K562 (cell line): ENCODE data around the gene TRAK1. TPM values are rescaled to one million over a fixed set of nuclear protein-coding genes. Genes with fewer than 3 reads are reported as not detected.

Source experiments
- ATAC-seq: fragments of 200-7000 bp; cut with Tn5 transposase; 3 replicates; pipeline ENCODE4 v1.9.1; 2020; ENCODE audit warnings: moderate library complexity
- BruUV-seq: library from RNA; stranded (reverse); fragments of 400-500 nt; replicated peaks from 2 replicates; lab custom pipeline; 2021; lab: Mats Ljungman, UMichigan
- CTCF ChIA-PET: fragments of 300-600 bp; formaldehyde crosslinking; extraction: SDS; loops from one replicate; lab custom pipeline; 2021; ENCODE audit warnings: low intra/inter-chr PET ratio; lab: Yijun Ruan, JAX
- POLR2A ChIA-PET: fragments of 300-600, 350-650 bp; sonication (Branson Sonifier 250); formaldehyde crosslinking; extraction: SDS; loops from one replicate; lab custom pipeline; 2021; ENCODE audit warnings: antibody characterized with exemption, inconsistent platforms; lab: Yijun Ruan, JAX
- DNase-seq, 4 experiments: peaks; one replicate each; pipeline versions ENCODE4 v3.0.0 to v3.0.0-alpha.2; 2011 to 2018; ENCODE audit warnings: low spot score in 3 of 4, mixed read lengths in 3 of 4; ENCODE audit errors: extremely low read depth in 1 of 4
- FAIRE-seq: peaks from 2 replicates; lab custom pipeline; 2011; peaks lifted over from hg19 to GRCh38; lab: Jason Lieb, UNC
- H2AFZ ChIP-seq: 2 replicates; pipeline ENCODE4 v1.6.0; 2011; ENCODE audit warnings: low read depth, low read length, control low read depth, inconsistent platforms
- H3K27ac ChIP-seq: fragments of 200-600 bp; 3 replicates; pipeline ENCODE4 v1.8.0; 2011; ENCODE audit warnings: low read depth, mild to moderate bottlenecking, control low read depth, inconsistent platforms, low read length, moderate library complexity, mixed read lengths; ENCODE audit errors: extremely low read depth
- H3K27me3 ChIP-seq, 2 experiments: fragments of 300-600 bp in 1 of 2; 2 replicates in 1 of 2; 3 replicates in 1 of 2; pipeline versions ENCODE4 v1.6.0 to v1.8.0; 2011; ENCODE audit warnings: inconsistent platforms in 2 of 2, low read length in 2 of 2, mild to moderate bottlenecking in 1 of 2, mixed read lengths in 1 of 2, moderate library complexity in 1 of 2; ENCODE audit not compliant: control insufficient read depth in 2 of 2, insufficient read depth in 2 of 2
- H3K36me3 ChIP-seq: fragments of 300-600 bp; 3 replicates; pipeline ENCODE4 v1.8.0; 2011; ENCODE audit warnings: mild to moderate bottlenecking, low read length, inconsistent platforms; ENCODE audit not compliant: control insufficient read depth, insufficient read depth
- H3K4me1 ChIP-seq, 2 experiments: fragments of 200-600 bp in 1 of 2; replicated peaks in 1 of 2; 2 replicates in 1 of 2; 3 replicates in 1 of 2; pipeline versions ENCODE4 v1.5.1 to v1.8.0; 2011; ENCODE audit warnings: inconsistent platforms in 2 of 2, low read length in 2 of 2, mild to moderate bottlenecking in 1 of 2, mixed read lengths in 1 of 2, moderate library complexity in 1 of 2; ENCODE audit not compliant: control insufficient read depth in 2 of 2, insufficient read depth in 2 of 2
- H3K4me2 ChIP-seq: 2 replicates; pipeline ENCODE4 v1.6.1; 2011; ENCODE audit warnings: low read length, control low read depth, inconsistent platforms, mixed read lengths; ENCODE audit not compliant: insufficient read depth
- H3K4me3 ChIP-seq: fragments of 200-600 bp; sonication (generic), shearing (Covaris generic); 2 replicates; pipeline ENCODE4 v1.5.1; 2016; ENCODE audit warnings: control low read depth, inconsistent platforms
- H3K79me2 ChIP-seq: fragments of 200-600 bp; 3 replicates; pipeline ENCODE4 v1.8.0; 2011; ENCODE audit warnings: low read length, inconsistent platforms; ENCODE audit not compliant: control insufficient read depth, insufficient read depth
- H3K9ac ChIP-seq, 2 experiments: 2 replicates each; pipeline versions ENCODE4 v1.6.0 to v1.6.1; 2011; ENCODE audit warnings: low read depth in 2 of 2, low read length in 2 of 2, control low read depth in 1 of 2, inconsistent platforms in 1 of 2, mild to moderate bottlenecking in 1 of 2, mixed read lengths in 1 of 2; ENCODE audit not compliant: insufficient read depth in 1 of 2
- H3K9me1 ChIP-seq: one replicate; pipeline ENCODE4 v1.6.0; 2011; ENCODE audit warnings: inconsistent platforms, mild to moderate bottlenecking, low read length, moderate library complexity; ENCODE audit not compliant: control insufficient read depth, insufficient read depth
- H3K9me3 ChIP-seq: replicated peaks from 2 replicates; pipeline ENCODE4 v1.5.1; 2011; ENCODE audit warnings: low read depth, low read length, inconsistent platforms; ENCODE audit not compliant: control insufficient read depth, insufficient read depth
- H4K20me1 ChIP-seq: replicated peaks from 2 replicates; pipeline ENCODE4 v1.6.1; 2011; ENCODE audit warnings: low read length, inconsistent platforms, mixed read lengths; ENCODE audit not compliant: control insufficient read depth, insufficient read depth
- RFX1 ChIP-seq: fragments of 450-650 bp; IDR thresholded peaks from 2 replicates; pipeline ENCODE4 v1.6.1; 2016; ENCODE audit warnings: mild to moderate bottlenecking, moderate library complexity
- ZBTB17 ChIP-seq: fragments of 450-650 bp; formaldehyde crosslinking; IDR thresholded peaks from 2 replicates; pipeline ENCODE4 v1.4.0; 2020; ENCODE audit warnings: mild to moderate bottlenecking
- WGBS: fragments of 100-300 bp; shearing (Covaris generic); methylation state at CpG from one replicate; pipeline ENCODE4 v1.1.6; 2016; ENCODE audit warnings: low coverage, mixed read lengths; ENCODE audit not compliant: insufficient coverage; ENCODE audit errors: missing lambda C conversion rate; 5-methylcytosine and 5-hydroxymethylcytosine counted together
- in situ Hi-C: fragments of 300-500 bp; cut with MboI; formaldehyde crosslinking; loops from 4 replicates; pipeline ENCODE4 v1.15.0; 2018; ENCODE audit warnings: inconsistent platforms, mixed read lengths
- intact Hi-C: fragments of 100-400 bp; cut with micrococcal nuclease; formaldehyde crosslinking; loops from 2 replicates; pipeline ENCODE4 v1.14.2; 2022
- polyA plus RNA-seq, 8 experiments: library from polyadenylated mRNA; depleted of rRNA in 4 of 8; stranded (reverse) in 5 of 8; unstranded in 3 of 8; fragments of >200 nt; fragmentation: Nextera tagmentation in 2 of 8; fragmentation: Illumina TruSeq in 1 of 8; extraction: Ambion mirVana in 2 of 8; extraction: Trizol in 1 of 8; gene quantifications; 2 replicates each; pipeline versions ENCODE4 v1.2.1 to v1.2.3, GENCODE V29; 2011 to 2014; ENCODE audit warnings: inconsistent platforms in 1 of 8, missing spikeins in 1 of 8
- total RNA-seq, 7 experiments: library from RNA; depleted of rRNA in 6 of 7; stranded (reverse); fragments of >200 nt in 6 of 7; fragmentation: Illumina TruSeq in 2 of 7; extraction: Trizol in 2 of 7; gene quantifications; 2 replicates each; pipeline versions ENCODE4 v1.2.1 to v1.2.3, GENCODE V29; 2011 to 2021; ENCODE audit warnings: low replicate concordance in 1 of 7
- TF ChIP-seq, protein P1 (sequence below), 2 experiments: fragments of 450-650 bp; IDR thresholded peaks; 2 replicates each; pipeline ENCODE4 v1.6.1; 2018; ENCODE audit warnings: mild to moderate bottlenecking in 2 of 2, low read depth in 1 of 2; ENCODE audit not compliant: partially characterized antibody in 2 of 2

The TRAK1 gene
- total and polyA plus RNA-seq, 9 of the 15 experiments (the other 6 are each of a cell fraction or from before 2014, with no cell fraction given): 5.3 to 28.5 (median 17.5) TPM

DNA sequence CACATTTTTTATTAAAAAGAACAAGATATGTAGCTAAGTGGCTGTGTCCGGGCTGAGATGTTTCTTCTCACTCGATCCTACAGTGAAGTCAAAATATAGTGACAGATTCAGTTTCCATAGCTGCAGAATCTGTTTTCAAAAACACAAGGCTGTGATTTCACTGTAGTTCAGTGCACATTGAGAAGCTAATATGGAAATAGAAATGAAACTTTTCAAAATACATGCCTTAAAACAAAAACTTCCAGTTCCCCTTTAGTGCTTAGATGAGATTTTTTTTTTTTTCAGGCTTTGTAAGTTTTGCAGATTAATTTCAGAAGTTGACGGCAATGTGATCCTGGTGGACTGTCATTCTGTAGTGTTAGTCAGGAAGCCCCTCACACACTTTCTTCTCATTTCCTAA is 23.8 kb upstream of the TRAK1 start:
- H4K20me1 ChIP-seq: peaks cover 17% of the 10 kb centered on the region
- H3K9me1 ChIP-seq: peaks cover 5% of the 10 kb centered on the region

More for the DNA sequence above, 23.8 kb upstream of the TRAK1 start:
- peaks cover 4 to 5% of the 10 kb centered on the region in 2 experiments; a peak in 2 of 5 replicates for H3K4me1 ChIP-seq
- no peak for ATAC-seq
- in situ Hi-C loops: no loop called here
- intact Hi-C loops: no loop called here
- no peak overlapping the region for H2AFZ ChIP-seq
- H3K4me2 ChIP-seq: no peak overlapping the region
- FAIRE-seq: no peak
- TF ChIP-seq RFX1 (peak; percentile 17; the same call in 1 of the 2 replicates), ZBTB17 (CRISPR knock-in tag) (no peak)
- TF ChIP-seq, protein P1, sequence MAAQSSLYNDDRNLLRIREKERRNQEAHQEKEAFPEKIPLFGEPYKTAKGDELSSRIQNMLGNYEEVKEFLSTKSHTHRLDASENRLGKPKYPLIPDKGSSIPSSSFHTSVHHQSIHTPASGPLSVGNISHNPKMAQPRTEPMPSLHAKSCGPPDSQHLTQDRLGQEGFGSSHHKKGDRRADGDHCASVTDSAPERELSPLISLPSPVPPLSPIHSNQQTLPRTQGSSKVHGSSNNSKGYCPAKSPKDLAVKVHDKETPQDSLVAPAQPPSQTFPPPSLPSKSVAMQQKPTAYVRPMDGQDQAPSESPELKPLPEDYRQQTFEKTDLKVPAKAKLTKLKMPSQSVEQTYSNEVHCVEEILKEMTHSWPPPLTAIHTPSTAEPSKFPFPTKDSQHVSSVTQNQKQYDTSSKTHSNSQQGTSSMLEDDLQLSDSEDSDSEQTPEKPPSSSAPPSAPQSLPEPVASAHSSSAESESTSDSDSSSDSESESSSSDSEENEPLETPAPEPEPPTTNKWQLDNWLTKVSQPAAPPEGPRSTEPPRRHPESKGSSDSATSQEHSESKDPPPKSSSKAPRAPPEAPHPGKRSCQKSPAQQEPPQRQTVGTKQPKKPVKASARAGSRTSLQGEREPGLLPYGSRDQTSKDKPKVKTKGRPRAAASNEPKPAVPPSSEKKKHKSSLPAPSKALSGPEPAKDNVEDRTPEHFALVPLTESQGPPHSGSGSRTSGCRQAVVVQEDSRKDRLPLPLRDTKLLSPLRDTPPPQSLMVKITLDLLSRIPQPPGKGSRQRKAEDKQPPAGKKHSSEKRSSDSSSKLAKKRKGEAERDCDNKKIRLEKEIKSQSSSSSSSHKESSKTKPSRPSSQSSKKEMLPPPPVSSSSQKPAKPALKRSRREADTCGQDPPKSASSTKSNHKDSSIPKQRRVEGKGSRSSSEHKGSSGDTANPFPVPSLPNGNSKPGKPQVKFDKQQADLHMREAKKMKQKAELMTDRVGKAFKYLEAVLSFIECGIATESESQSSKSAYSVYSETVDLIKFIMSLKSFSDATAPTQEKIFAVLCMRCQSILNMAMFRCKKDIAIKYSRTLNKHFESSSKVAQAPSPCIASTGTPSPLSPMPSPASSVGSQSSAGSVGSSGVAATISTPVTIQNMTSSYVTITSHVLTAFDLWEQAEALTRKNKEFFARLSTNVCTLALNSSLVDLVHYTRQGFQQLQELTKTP (IDR thresholded peaks at IDR 0.05; ENCODE audit: low read depth in 1 of 2, partially characterized antibody in 2 of 2): no peak
- TF ChIP-seq, all 486 proteins: peak for 1
- H3K27ac ChIP-seq: no peak overlapping the region
- DNase-seq: no peak
- no peak overlapping the region for H3K9ac ChIP-seq
- 73% methylated on average over 3 of the region's 3 CpGs for WGBS
- H3K4me3 ChIP-seq: no peak overlapping the region
- peaks cover 17% of the 10 kb centered on the region; the same call in 2 of the 3 replicates for H3K79me2 ChIP-seq
- CTCF ChIA-PET: no interaction called here
- BruUV-seq: no TSS peak
- no peaks in the 10 kb centered on the region for H3K9me3 ChIP-seq
- no peaks in the 10 kb centered on the region for H3K27me3 ChIP-seq
- POLR2A ChIA-PET: interaction anchor here (1.9 to 2.8 kb wide), 2 partner anchors 10 to 16 kb away, joined by 7 to 11 read pairs; no protein-coding TSS in a partner anchor
- H3K36me3 ChIP-seq: no peaks in the 10 kb centered on the region
